Gastroesophageal sphincter (tissue), 4 donors: ENCODE results near the gene RGL1. TPM values are rescaled to one million over a fixed set of nuclear protein-coding genes. Genes with fewer than 3 reads are reported as not detected.
A peak's percentile ranks its signal among the peaks of the same experiment; 100 is the strongest.

Experiments used
- ATAC-seq: fragments of 150-250 bp; one replicate; pipeline ENCODE4 v1.9.1; 2016; ENCODE audit warnings: mild to moderate bottlenecking, moderate library complexity
- H3K27ac ChIP-seq, 4 donors: fragments of 200-600 bp; sonication (generic) in 3 of 4; 1 replicate in 3 of 4; 2 replicates in 1 of 4; pipeline ENCODE4 v1.5.1; 2016 to 2019
- H3K27me3 ChIP-seq: fragments of 200-600 bp; sonication (generic); one replicate; pipeline ENCODE4 v1.5.1; 2019
- H3K36me3 ChIP-seq, 2 donors: fragments of 200-600 bp; sonication (generic); one replicate each; pipeline ENCODE4 v1.5.1; 2019; ENCODE audit warnings: control low read depth in 1 of 2
- H3K4me1 ChIP-seq, 3 donors: fragments of 200-600 bp; sonication (generic); 1 replicate in 2 of 3; 2 replicates in 1 of 3; pipeline ENCODE4 v1.5.1; 2016 to 2019; ENCODE audit warnings: control low read depth in 2 of 3
- H3K4me3 ChIP-seq, 2 donors: fragments of 200-600 bp; sonication (generic); one replicate each; pipeline ENCODE4 v1.5.1; 2019; ENCODE audit warnings: mild to moderate bottlenecking in 1 of 2, moderate library complexity in 1 of 2
- H3K9me3 ChIP-seq, 3 donors: fragments of 200-600 bp; sonication (generic); one replicate each; pipeline ENCODE4 v1.5.1; 2017 to 2019; ENCODE audit warnings: control low read depth in 2 of 3
- EP300 ChIP-seq: sonication (generic); formaldehyde crosslinking; IDR thresholded peaks from one replicate; pipeline ENCODE4 v1.6.1; 2017; ENCODE audit warnings: antibody characterized with exemption, mild to moderate bottlenecking
- POLR2A ChIP-seq, 2 donors: fragments of 450-650 bp; IDR thresholded peaks; one replicate each; pipeline ENCODE4 v1.6.1; 2017; ENCODE audit warnings: antibody characterized with exemption in 2 of 2, mild to moderate bottlenecking in 2 of 2, moderate library complexity in 1 of 2
- POLR2AphosphoS5 ChIP-seq: sonication (generic); formaldehyde crosslinking; IDR thresholded peaks from one replicate; pipeline ENCODE4 v1.6.1; 2017; ENCODE audit warnings: antibody characterized with exemption
- WGBS, 2 donors: methylation state at CpG; one replicate each; pipeline ENCODE4 v1.1.5; 2018; ENCODE audit warnings: low coverage in 1 of 2; 5-methylcytosine and 5-hydroxymethylcytosine counted together
- total RNA-seq, 4 donors: library from RNA; depleted of rRNA; stranded (reverse); fragments of >200 nt; gene quantifications; one replicate each; pipeline ENCODE4 v1.1.0, GENCODE V29; 2016
- TF ChIP-seq, protein P1 (sequence below), 4 experiments: fragments of 200-600 bp in 2 of 4; fragments of 450-650 bp in 2 of 4; sonication (generic) in 1 of 4; IDR thresholded peaks; one replicate each; pipeline ENCODE4 v1.5.1; 2017 to 2019; ENCODE audit warnings: antibody characterized with exemption in 4 of 4, mild to moderate bottlenecking in 2 of 4, moderate library complexity in 2 of 4

Gene RGL1
- total RNA-seq, 4 donors from 2014 or later: 31.3 to 57.8 (median 38.9) TPM

DNA sequence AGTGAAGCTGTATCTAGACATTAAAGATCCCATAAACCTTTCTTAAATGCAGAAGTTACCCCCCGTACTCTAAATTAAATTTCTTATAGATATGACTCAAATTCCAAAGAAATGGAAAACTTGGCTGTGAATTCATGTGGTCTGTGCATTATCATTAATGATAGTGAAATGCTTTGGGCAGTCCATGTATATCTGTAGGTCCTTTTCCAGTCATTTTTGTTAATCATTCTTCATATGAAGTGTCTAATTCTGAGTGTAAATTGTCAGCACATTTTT, 89.3 kb downstream of the RGL1 start:
- Histone ChIP-seq H3K36me3 (peaks cover 0 to 69% of the 10 kb centered on the region in 2 donors), H3K27me3 (no peaks in the 10 kb centered on the region), H3K27ac (no peak overlapping the region), H3K4me1 (peaks cover 4 to 65% (median 18%) of the 10 kb centered on the region in 3 donors), H3K9me3 (no peaks in the 10 kb centered on the region), H3K4me3 (no peak overlapping the region)
- WGBS, 2 donors: 43 to 80% methylated on average over 1 of the region's 1 CpG
- TF ChIP-seq EP300 (no peak), POLR2AphosphoS5 (no peak), POLR2A (IDR thresholded peaks at IDR 0.05) (no peak)
- TF ChIP-seq, protein P1, sequence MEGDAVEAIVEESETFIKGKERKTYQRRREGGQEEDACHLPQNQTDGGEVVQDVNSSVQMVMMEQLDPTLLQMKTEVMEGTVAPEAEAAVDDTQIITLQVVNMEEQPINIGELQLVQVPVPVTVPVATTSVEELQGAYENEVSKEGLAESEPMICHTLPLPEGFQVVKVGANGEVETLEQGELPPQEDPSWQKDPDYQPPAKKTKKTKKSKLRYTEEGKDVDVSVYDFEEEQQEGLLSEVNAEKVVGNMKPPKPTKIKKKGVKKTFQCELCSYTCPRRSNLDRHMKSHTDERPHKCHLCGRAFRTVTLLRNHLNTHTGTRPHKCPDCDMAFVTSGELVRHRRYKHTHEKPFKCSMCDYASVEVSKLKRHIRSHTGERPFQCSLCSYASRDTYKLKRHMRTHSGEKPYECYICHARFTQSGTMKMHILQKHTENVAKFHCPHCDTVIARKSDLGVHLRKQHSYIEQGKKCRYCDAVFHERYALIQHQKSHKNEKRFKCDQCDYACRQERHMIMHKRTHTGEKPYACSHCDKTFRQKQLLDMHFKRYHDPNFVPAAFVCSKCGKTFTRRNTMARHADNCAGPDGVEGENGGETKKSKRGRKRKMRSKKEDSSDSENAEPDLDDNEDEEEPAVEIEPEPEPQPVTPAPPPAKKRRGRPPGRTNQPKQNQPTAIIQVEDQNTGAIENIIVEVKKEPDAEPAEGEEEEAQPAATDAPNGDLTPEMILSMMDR (IDR thresholded peaks at IDR 0.05): no peak
- ATAC-seq: no peak

DNA sequence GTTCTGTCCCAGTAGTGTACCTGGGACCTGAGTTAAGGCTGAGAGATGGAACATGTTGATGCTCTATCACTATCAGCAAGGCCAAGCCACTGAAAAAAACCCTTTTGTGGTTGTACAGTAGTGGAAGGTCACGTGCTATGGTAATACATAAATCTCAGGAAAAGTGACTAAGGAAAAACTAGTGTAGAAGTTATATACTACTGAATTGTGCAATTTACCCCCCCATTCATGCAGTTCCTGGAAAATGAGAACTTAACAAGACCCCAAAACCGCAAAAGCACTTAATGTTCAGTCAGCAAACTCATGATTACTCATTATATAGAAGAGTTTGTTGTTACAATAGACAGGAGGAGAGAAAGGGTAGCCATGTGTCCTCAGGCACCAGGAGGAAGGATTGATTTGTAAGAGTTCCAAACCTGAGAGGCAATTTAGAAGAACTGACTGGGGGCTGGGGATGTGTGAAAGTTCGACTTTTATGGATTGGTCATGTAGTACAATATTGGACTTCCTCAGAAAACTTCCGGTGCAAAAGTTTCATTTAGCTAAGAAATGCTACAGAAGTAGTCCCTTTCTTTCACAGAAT, 91.6 kb downstream of the RGL1 start:
- TF ChIP-seq POLR2A (IDR thresholded peaks at IDR 0.05) (no peak), EP300 (no peak), POLR2AphosphoS5 (no peak)
- TF ChIP-seq, protein P1 (IDR thresholded peaks at IDR 0.05): no peak
- Histone ChIP-seq H3K27ac (no peak overlapping the region), H3K4me1 (peaks cover 4 to 44% (median 15%) of the 10 kb centered on the region in 3 donors), H3K36me3 (peaks cover 0 to 92% of the 10 kb centered on the region in 2 donors), H3K4me3 (no peak overlapping the region), H3K27me3 (no peaks in the 10 kb centered on the region), H3K9me3 (no peaks in the 10 kb centered on the region)
- WGBS, 2 donors: 82 to 93% methylated on average over 4 of the region's 4 CpGs
- peak; percentile 54 for ATAC-seq

DNA sequence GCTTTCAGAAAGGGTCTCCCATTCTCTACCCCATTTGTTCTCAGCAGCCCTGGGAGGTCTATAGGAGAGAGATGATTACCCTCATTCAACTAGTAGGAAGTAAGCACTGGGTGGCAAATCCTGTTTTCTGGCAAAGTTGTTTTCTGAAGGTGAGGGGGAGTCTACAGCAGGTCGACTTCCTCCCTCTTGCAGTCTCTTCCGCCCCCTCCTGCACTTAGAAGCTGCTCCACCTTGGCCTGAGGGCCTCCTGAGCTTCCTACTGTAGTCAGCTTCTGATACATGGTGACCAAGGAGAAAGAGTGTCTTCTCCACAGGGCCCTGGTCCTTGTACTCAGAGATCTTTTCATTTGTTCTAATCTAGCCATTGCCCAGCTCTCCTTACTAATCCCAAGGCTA, 93.1 kb downstream of the RGL1 start:
- Histone ChIP-seq H3K27me3 (no peaks in the 10 kb centered on the region), H3K27ac (peak overlapping the region in 2 of 4 donors; percentile 8 to 50), H3K36me3 (peaks cover 1 to 85% of the 10 kb centered on the region in 2 donors), H3K4me3 (no peak overlapping the region), H3K4me1 (peaks cover 0 to 29% (median 4%) of the 10 kb centered on the region in 3 donors), H3K9me3 (no peaks in the 10 kb centered on the region)
- no peak for TF ChIP-seq POLR2AphosphoS5
- no peak for TF ChIP-seq EP300
- no peak for TF ChIP-seq POLR2A (IDR thresholded peaks at IDR 0.05)
- TF ChIP-seq, protein P1 (IDR thresholded peaks at IDR 0.05): no peak
- WGBS, 2 donors: 79 to 100% methylated on average over 1 to 2 of the region's 2 CpGs
- no peak for ATAC-seq

- Histone ChIP-seq H3K36me3 (peaks cover 3 to 85% of the 10 kb centered on the region in 2 donors), H3K9me3 (no peaks in the 10 kb centered on the region), H3K27me3 (no peaks in the 10 kb centered on the region), H3K4me3 (no peak overlapping the region), H3K27ac (peak overlapping the region in 2 of 4 donors; percentile 8 to 50), H3K4me1 (peaks cover 0 to 23% (median under 1%) of the 10 kb centered on the region in 3 donors)
- ATAC-seq: no peak
- WGBS, 2 donors: 87 to 100% methylated on average over 2 of the region's 2 CpGs
- TF ChIP-seq POLR2A (IDR thresholded peaks at IDR 0.05) (no peak), POLR2AphosphoS5 (no peak), EP300 (no peak)
- TF ChIP-seq, protein P1 (IDR thresholded peaks at IDR 0.05): no peak
These were observed 93.7 kb downstream of the RGL1 start for GRCh38 chr1:183898610-183899009.

GRCh38 chr1:183901748-183902330, 96.9 kb downstream of the RGL1 start:
- no peak for ATAC-seq
- TF ChIP-seq POLR2A (IDR thresholded peaks at IDR 0.05) (no peak), EP300 (no peak)
- no peaks in the 10 kb centered on the region for H3K27me3 ChIP-seq
- peaks cover 6 to 83% of the 10 kb centered on the region in 2 donors for H3K36me3 ChIP-seq
- peaks cover 0 to 14% (median 0%) of the 10 kb centered on the region in 3 donors for H3K4me1 ChIP-seq
- WGBS, 2 donors: 44 to 57% methylated on average over 1 of the region's 1 CpG
- H3K4me3 ChIP-seq: no peak overlapping the region
- H3K27ac ChIP-seq: no peak overlapping the region
- H3K9me3 ChIP-seq: no peaks in the 10 kb centered on the region
